Measurements from ENCODE around the gene PPP3R2. TPM values are rescaled to one million over a fixed set of nuclear protein-coding genes. Genes with fewer than 3 reads are reported as not detected.

Gene PPP3R2
- total and polyA plus RNA-seq, 10 of the 15 experiments (the other 5 are each of a cell fraction or from before 2014, with no cell fraction given), result not detected

DNA sequence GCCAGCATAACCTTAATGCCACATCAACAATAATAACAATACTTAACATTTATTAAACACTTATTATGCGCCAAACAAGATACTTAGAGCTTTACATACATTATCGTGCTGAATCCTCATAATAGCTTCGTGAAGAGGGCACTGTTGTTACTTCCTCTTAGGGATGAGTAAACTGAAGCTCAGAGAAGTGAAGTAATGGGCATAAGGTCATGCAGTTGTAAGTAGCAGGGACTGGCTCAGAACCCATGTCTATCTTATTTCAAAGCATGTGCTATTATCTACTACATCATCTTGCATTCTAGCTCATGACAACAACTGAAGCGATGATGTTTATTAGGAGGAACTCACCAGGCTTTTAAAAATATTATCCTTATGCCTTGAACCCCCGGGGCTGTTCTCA, 34.9 kb upstream of the PPP3R2 start:
- ChIA-PET CTCF (no interaction called here), POLR2A (no interaction called here), RAD21 (ENCODE audit: unreplicated experiment) (no interaction called here), SMC1A (ENCODE audit: uncharacterized antibody, unreplicated experiment) (no interaction called here)
- Histone ChIP-seq H3K4me2 (ENCODE audit: control insufficient read depth, insufficient read depth) (no peak overlapping the region), H3K4me1 (ENCODE audit: control insufficient read depth, insufficient read depth, low read length) (no peaks in the 10 kb centered on the region), H3K79me2 (ENCODE audit: control insufficient read depth, insufficient read depth, low read length) (no peaks in the 10 kb centered on the region), H2AFZ (ENCODE audit: control insufficient read depth, low read depth, low read length) (no peak overlapping the region), H3K9ac (ENCODE audit: control insufficient read depth, insufficient read depth, low read length) (no peak overlapping the region), H3K36me3 (ENCODE audit: control insufficient read depth in 2 of 2, insufficient read depth in 2 of 2, low read length in 1 of 2) (no peaks in the 10 kb centered on the region), H4K20me1 (ENCODE audit: control insufficient read depth, insufficient read depth) (no peaks in the 10 kb centered on the region), H3K9me3 (replicated peaks; ENCODE audit: control insufficient read depth, insufficient read depth, low read length) (no peaks in the 10 kb centered on the region), H3K27me3 (replicated peaks in 1 of 2; ENCODE audit: control insufficient read depth in 2 of 2, insufficient read depth in 2 of 2, low read length in 1 of 2) (no peaks in the 10 kb centered on the region), H3K27ac (ENCODE audit: control insufficient read depth, insufficient read depth) (no peak overlapping the region), H3K4me3 (no peak overlapping the region)
- 22% methylated on average over 5 of the region's 5 CpGs for WGBS (ENCODE audit: insufficient coverage, insufficient replicate concordance, low lambda C conversion rate, missing lambda C conversion rate)
- ATAC-seq (no peak), DNase-seq (ENCODE audit: low read depth, low spot score) (no peak), FAIRE-seq (no peak)
- no TSS peak for BruUV-seq (replicated peaks)
- in situ Hi-C loops (cut with MboI), result no loop called here
- no peak for TF ChIP-seq RBBP5 (conservative IDR thresholded peaks at IDR 0.05)
- no peak for TF ChIP-seq ZNF207 (IDR thresholded peaks at IDR 0.05; ENCODE audit: borderline replicate concordance)
- no peak for TF ChIP-seq BRCA1 (IDR thresholded peaks at IDR 0.05; ENCODE audit: low read depth, low read length)
- TF ChIP-seq, protein P1, sequence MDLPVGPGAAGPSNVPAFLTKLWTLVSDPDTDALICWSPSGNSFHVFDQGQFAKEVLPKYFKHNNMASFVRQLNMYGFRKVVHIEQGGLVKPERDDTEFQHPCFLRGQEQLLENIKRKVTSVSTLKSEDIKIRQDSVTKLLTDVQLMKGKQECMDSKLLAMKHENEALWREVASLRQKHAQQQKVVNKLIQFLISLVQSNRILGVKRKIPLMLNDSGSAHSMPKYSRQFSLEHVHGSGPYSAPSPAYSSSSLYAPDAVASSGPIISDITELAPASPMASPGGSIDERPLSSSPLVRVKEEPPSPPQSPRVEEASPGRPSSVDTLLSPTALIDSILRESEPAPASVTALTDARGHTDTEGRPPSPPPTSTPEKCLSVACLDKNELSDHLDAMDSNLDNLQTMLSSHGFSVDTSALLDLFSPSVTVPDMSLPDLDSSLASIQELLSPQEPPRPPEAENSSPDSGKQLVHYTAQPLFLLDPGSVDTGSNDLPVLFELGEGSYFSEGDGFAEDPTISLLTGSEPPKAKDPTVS (IDR thresholded peaks at IDR 0.05; ENCODE audit: low read depth, low read length), result no peak
- no peak for TF ChIP-seq PAX8 (IDR thresholded peaks at IDR 0.05)
- TF ChIP-seq EP300 (IDR thresholded peaks at IDR 0.05; ENCODE audit: borderline replicate concordance in 1 of 2, control insufficient read depth in 1 of 2, low read depth in 2 of 2, low read length in 2 of 2), result no peak
- TF ChIP-seq, protein P2, sequence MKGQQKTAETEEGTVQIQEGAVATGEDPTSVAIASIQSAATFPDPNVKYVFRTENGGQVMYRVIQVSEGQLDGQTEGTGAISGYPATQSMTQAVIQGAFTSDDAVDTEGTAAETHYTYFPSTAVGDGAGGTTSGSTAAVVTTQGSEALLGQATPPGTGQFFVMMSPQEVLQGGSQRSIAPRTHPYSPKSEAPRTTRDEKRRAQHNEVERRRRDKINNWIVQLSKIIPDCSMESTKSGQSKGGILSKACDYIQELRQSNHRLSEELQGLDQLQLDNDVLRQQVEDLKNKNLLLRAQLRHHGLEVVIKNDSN (IDR thresholded peaks at IDR 0.05; ENCODE audit: borderline replicate concordance, extremely low read length, insufficient read depth, low read depth, low read length), result no peak
- intact Hi-C loops (cut with micrococcal nuclease; ENCODE audit: unreplicated experiment), result no loop called here
